ENCODE measurements around the gene PKNOX1. TPM values are rescaled to one million over a fixed set of nuclear protein-coding genes. Genes with fewer than 3 reads are reported as not detected.
A peak's percentile ranks its signal among the peaks of the same experiment; 100 is the strongest.
"Not testable (repeated sequence)": the region's sequence is repeated elsewhere in the genome, so short reads cannot be mapped to it uniquely, and the experiment has no call there.

PKNOX1 gene
- polyA plus RNA-seq, 4 donors, result 4.7 to 11.8 (median 6.0) TPM

- H3K27ac ChIP-seq (ENCODE audit: low read depth in 1 of 3, low read length in 2 of 3); H3K9me3 ChIP-seq (ENCODE audit: control insufficient read depth in 2 of 2, insufficient read depth in 1 of 2, low read depth in 1 of 2, low read length in 1 of 2); H3K27me3 ChIP-seq (ENCODE audit: control insufficient read depth in 3 of 3, insufficient read depth in 3 of 3, low read length in 3 of 3); DNase-seq; H3K36me3 ChIP-seq (ENCODE audit: control insufficient read depth in 3 of 3, insufficient read depth in 2 of 3, low read depth in 1 of 3, low read length in 3 of 3); FAIRE-seq; H3K4me1 ChIP-seq (ENCODE audit: control insufficient read depth in 3 of 3, insufficient read depth in 2 of 3, low read depth in 1 of 3, low read length in 2 of 3); H3K4me3 ChIP-seq (ENCODE audit: low read depth in 1 of 3, low read length in 3 of 3): not testable (repeated sequence)
- WGBS, 3 donors, result no CpG with 5 or more reads among the region's 13 CpGs
Observed at GRCh38 chr21:43053112-43053511, 78.8 kb downstream of the PKNOX1 start.

DNA sequence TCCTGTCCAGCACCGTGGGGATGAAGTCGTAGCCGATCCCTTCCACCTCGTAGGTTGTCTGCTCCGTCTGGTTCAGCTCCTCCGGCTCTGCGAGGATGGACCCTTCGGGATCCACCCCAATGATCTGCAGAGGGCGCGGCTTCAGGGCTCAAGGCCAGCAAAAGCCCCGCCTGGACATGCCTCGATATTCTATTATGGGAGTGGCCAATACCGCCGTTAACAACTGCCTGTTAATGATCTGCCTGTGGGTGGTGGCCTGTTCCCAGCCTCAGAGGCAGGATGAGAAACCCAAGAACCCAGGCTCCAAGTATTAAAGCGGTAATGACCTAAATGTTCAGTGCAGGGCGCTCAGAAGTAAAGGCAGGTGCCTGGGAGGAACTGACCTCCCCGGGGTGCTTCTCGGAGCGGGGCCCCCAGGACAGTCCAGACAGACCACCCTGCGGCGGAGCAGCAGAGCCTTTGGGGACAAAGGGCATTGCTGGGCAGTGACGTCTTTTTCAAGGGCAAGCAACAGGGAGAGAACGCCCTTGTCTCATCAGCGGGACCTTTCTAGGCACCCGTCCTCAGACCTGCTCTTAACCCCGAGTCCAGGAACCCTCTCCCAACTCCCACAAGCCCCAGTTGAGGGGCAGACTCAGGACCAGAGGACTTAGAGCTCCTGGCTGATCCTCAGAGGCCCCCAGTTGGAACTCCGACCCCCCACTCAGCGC lies 88.7 kb downstream of the PKNOX1 start:
- not testable (repeated sequence) for H3K4me1 ChIP-seq (ENCODE audit: control insufficient read depth in 3 of 3, insufficient read depth in 2 of 3, low read depth in 1 of 3, low read length in 2 of 3); DNase-seq; FAIRE-seq; H3K9me3 ChIP-seq (ENCODE audit: control insufficient read depth in 2 of 2, insufficient read depth in 1 of 2, low read depth in 1 of 2, low read length in 1 of 2); H3K27me3 ChIP-seq (ENCODE audit: control insufficient read depth in 3 of 3, insufficient read depth in 3 of 3, low read length in 3 of 3); H3K4me3 ChIP-seq (ENCODE audit: low read depth in 1 of 3, low read length in 3 of 3); H3K36me3 ChIP-seq (ENCODE audit: control insufficient read depth in 3 of 3, insufficient read depth in 2 of 3, low read depth in 1 of 3, low read length in 3 of 3)
- 54 to 57% methylated on average over 2 of the region's 28 CpGs; no CpG with 5 or more reads in 1 of the 3 donors for WGBS, 3 donors
- peak overlapping the region in 1 of 3 donors; percentile 20 for H3K27ac ChIP-seq (ENCODE audit: low read depth in 1 of 3, low read length in 2 of 3)

DNA sequence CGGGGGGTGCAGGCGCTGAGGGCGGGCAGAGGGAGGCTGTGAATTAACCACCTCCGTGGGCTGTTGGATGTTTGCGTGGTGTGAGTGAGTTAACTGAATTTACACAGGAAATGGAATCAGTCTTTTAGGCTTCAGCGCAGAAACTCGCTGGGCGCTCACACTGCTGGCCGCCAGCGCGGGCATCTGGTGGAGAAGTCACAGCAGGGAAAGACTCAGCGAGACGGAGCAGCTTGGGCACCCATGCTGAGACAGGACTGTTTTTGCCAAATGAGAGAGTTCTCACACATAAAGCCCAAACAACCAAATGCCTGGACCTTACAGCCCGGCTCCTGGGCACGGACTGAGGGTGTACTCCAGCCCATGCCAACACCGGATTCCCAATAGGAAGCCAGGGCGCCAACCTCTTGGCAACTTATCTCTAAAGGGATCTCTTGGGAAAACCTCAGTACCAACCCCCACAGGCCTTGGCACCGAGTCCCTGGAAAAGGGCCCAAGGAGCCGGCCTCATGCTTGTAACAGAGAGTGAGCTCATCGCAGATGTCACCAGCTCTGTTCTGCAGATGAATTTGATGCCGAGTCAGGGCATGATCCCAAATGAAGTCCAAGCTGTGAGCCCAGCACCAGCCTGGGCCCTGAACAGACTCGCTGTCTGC lies 90.0 kb downstream of the PKNOX1 start:
- not testable (repeated sequence) for H3K4me1 ChIP-seq (ENCODE audit: control insufficient read depth in 3 of 3, insufficient read depth in 2 of 3, low read depth in 1 of 3, low read length in 2 of 3); H3K9me3 ChIP-seq (ENCODE audit: control insufficient read depth in 2 of 2, insufficient read depth in 1 of 2, low read depth in 1 of 2, low read length in 1 of 2); H3K27ac ChIP-seq (ENCODE audit: low read depth in 1 of 3, low read length in 2 of 3); H3K36me3 ChIP-seq (ENCODE audit: control insufficient read depth in 3 of 3, insufficient read depth in 2 of 3, low read depth in 1 of 3, low read length in 3 of 3); FAIRE-seq; DNase-seq; H3K4me3 ChIP-seq (ENCODE audit: low read depth in 1 of 3, low read length in 3 of 3); H3K27me3 ChIP-seq (ENCODE audit: control insufficient read depth in 3 of 3, insufficient read depth in 3 of 3, low read length in 3 of 3)
- WGBS, 3 donors, result no CpG with 5 or more reads among the region's 22 CpGs

- 95 to 100% (median 97%) methylated on average over 3 to 14 of the region's 30 CpGs for WGBS, 3 donors
- not testable (repeated sequence) for FAIRE-seq; DNase-seq; H3K36me3 ChIP-seq (ENCODE audit: control insufficient read depth in 3 of 3, insufficient read depth in 2 of 3, low read depth in 1 of 3, low read length in 3 of 3); H3K27me3 ChIP-seq (ENCODE audit: control insufficient read depth in 3 of 3, insufficient read depth in 3 of 3, low read length in 3 of 3); H3K4me3 ChIP-seq (ENCODE audit: low read depth in 1 of 3, low read length in 3 of 3); H3K9me3 ChIP-seq (ENCODE audit: control insufficient read depth in 2 of 2, insufficient read depth in 1 of 2, low read depth in 1 of 2, low read length in 1 of 2); H3K4me1 ChIP-seq (ENCODE audit: control insufficient read depth in 3 of 3, insufficient read depth in 2 of 3, low read depth in 1 of 3, low read length in 2 of 3); H3K27ac ChIP-seq (ENCODE audit: low read depth in 1 of 3, low read length in 2 of 3)
Observed at GRCh38 chr21:43065991-43066390, 91.6 kb downstream of the PKNOX1 start.

DNA sequence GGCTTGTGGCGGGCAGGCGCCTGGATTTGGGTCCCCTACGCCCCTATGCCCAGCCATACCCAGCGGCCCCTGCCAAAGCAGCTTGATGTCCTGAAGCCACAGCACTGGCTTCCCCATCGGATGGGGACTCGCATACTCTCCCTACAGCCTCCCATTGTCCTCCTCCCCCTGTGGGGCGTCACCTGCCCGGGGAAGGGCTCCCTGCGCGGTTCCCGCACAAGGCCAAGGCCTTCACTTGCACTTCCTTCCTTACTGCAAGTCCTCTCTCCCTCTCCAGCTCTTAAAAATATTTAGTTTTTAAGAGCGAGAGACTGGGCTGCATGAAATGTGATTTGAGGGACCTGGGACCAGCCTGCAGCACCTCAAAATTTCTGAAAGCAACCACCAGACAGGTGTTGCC lies 92.3 kb downstream of the PKNOX1 start:
- not testable (repeated sequence) for H3K9me3 ChIP-seq (ENCODE audit: control insufficient read depth in 2 of 2, insufficient read depth in 1 of 2, low read depth in 1 of 2, low read length in 1 of 2); H3K27ac ChIP-seq (ENCODE audit: low read depth in 1 of 3, low read length in 2 of 3); FAIRE-seq; H3K4me3 ChIP-seq (ENCODE audit: low read depth in 1 of 3, low read length in 3 of 3); H3K36me3 ChIP-seq (ENCODE audit: control insufficient read depth in 3 of 3, insufficient read depth in 2 of 3, low read depth in 1 of 3, low read length in 3 of 3); H3K4me1 ChIP-seq (ENCODE audit: control insufficient read depth in 3 of 3, insufficient read depth in 2 of 3, low read depth in 1 of 3, low read length in 2 of 3); H3K27me3 ChIP-seq (ENCODE audit: control insufficient read depth in 3 of 3, insufficient read depth in 3 of 3, low read length in 3 of 3); DNase-seq
- 92 to 100% (median 92%) methylated on average over 1 to 6 of the region's 12 CpGs for WGBS, 3 donors

DNA sequence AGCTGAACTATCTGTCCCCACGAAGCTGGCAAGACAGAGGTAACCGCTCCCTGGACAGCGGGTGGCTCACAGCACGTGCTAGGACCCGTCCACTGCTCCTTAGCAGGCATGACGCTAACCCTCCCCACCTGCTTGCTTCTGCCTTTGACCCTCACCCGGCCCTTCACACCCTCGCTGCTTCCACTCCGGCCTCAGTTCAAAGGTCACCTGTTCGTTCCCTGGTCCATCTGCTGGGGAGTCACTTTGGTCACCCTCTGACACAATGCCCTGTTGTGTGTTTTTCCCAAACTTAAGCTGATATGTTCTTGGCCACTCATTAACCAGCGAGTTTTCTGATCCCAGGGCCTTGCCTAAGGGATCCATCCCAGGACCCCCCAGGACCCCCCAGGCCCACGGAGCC lies 93.7 kb downstream of the PKNOX1 start:
- DNase-seq; H3K36me3 ChIP-seq (ENCODE audit: control insufficient read depth in 3 of 3, insufficient read depth in 2 of 3, low read depth in 1 of 3, low read length in 3 of 3); H3K27ac ChIP-seq (ENCODE audit: low read depth in 1 of 3, low read length in 2 of 3); H3K4me1 ChIP-seq (ENCODE audit: control insufficient read depth in 3 of 3, insufficient read depth in 2 of 3, low read depth in 1 of 3, low read length in 2 of 3); H3K27me3 ChIP-seq (ENCODE audit: control insufficient read depth in 3 of 3, insufficient read depth in 3 of 3, low read length in 3 of 3); H3K4me3 ChIP-seq (ENCODE audit: low read depth in 1 of 3, low read length in 3 of 3); H3K9me3 ChIP-seq (ENCODE audit: control insufficient read depth in 2 of 2, insufficient read depth in 1 of 2, low read depth in 1 of 2, low read length in 1 of 2); FAIRE-seq: not testable (repeated sequence)
- whole genome bisulfite sequencing, 3 donors, result 14 to 71% (median 44%) methylated on average over 3 to 4 of the region's 12 CpGs

- not testable (repeated sequence) for H3K4me3 ChIP-seq (ENCODE audit: low read depth in 1 of 3, low read length in 3 of 3); H3K27me3 ChIP-seq (ENCODE audit: control insufficient read depth in 3 of 3, insufficient read depth in 3 of 3, low read length in 3 of 3); H3K9me3 ChIP-seq (ENCODE audit: control insufficient read depth in 2 of 2, insufficient read depth in 1 of 2, low read depth in 1 of 2, low read length in 1 of 2); H3K27ac ChIP-seq (ENCODE audit: low read depth in 1 of 3, low read length in 2 of 3); FAIRE-seq; H3K4me1 ChIP-seq (ENCODE audit: control insufficient read depth in 3 of 3, insufficient read depth in 2 of 3, low read depth in 1 of 3, low read length in 2 of 3); DNase-seq; H3K36me3 ChIP-seq (ENCODE audit: control insufficient read depth in 3 of 3, insufficient read depth in 2 of 3, low read depth in 1 of 3, low read length in 3 of 3)
- no CpG with 5 or more reads among the region's 10 CpGs for WGBS, 3 donors
Observed at GRCh38 chr21:43069682-43070081, 95.3 kb downstream of the PKNOX1 start.

DNA sequence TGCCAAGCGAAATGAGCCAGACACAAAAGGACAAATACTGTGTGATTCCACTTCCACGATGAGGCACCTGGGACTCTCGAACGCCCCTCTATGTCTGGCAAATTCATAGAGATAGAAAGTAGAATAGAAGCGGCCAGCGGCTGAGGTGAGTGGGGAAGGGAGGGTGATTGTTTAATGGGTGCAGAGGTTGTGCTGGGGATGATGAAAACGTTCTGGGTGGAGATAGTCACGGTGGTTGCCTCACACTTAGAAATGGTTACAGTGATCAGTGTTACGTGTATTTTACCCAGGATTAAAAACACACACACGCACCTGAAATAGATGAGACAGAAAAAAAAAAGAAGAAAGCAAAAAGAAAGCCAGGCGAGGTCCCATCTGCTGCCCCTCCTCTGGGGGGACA lies 98.4 kb downstream of the PKNOX1 start:
- not testable (repeated sequence) for H3K27ac ChIP-seq (ENCODE audit: low read depth in 1 of 3, low read length in 2 of 3); FAIRE-seq; H3K9me3 ChIP-seq (ENCODE audit: control insufficient read depth in 2 of 2, insufficient read depth in 1 of 2, low read depth in 1 of 2, low read length in 1 of 2); H3K4me3 ChIP-seq (ENCODE audit: low read depth in 1 of 3, low read length in 3 of 3); H3K4me1 ChIP-seq (ENCODE audit: control insufficient read depth in 3 of 3, insufficient read depth in 2 of 3, low read depth in 1 of 3, low read length in 2 of 3); H3K36me3 ChIP-seq (ENCODE audit: control insufficient read depth in 3 of 3, insufficient read depth in 2 of 3, low read depth in 1 of 3, low read length in 3 of 3); DNase-seq; H3K27me3 ChIP-seq (ENCODE audit: control insufficient read depth in 3 of 3, insufficient read depth in 3 of 3, low read length in 3 of 3)
- WGBS, 3 donors, result no CpG with 5 or more reads among the region's 11 CpGs
